ENCODE measurements around the gene KCNC1.

KCNC1 gene

GRCh38 chr11:17816232-17816931, 81.8 kb downstream of the KCNC1 start:
- TF ChIP-seq CTCF (conservative IDR thresholded peaks at IDR 0.05; ENCODE audit: control insufficient read depth, insufficient read depth, low read depth, low read length) = no peak
- no peak for DNase-seq (ENCODE audit: low read depth)
- H3K4me3 ChIP-seq (ENCODE audit: control insufficient read depth, low read depth, low read length) = no peak overlapping the region

- no peak for TF ChIP-seq CTCF (conservative IDR thresholded peaks at IDR 0.05; ENCODE audit: control insufficient read depth, insufficient read depth, low read depth, low read length)
- no peak overlapping the region for H3K4me3 ChIP-seq (ENCODE audit: control insufficient read depth, low read depth, low read length)
- peak; percentile 68 for DNase-seq (ENCODE audit: low read depth)
These were observed 87.2 kb downstream of the KCNC1 start for GRCh38 chr11:17821648-17822400.

GRCh38 chr11:17822401-17822781, 87.8 kb downstream of the KCNC1 start:
- TF ChIP-seq CTCF (conservative IDR thresholded peaks at IDR 0.05; ENCODE audit: control insufficient read depth, insufficient read depth, low read depth, low read length) = no peak
- no peak for DNase-seq (ENCODE audit: low read depth)
- no peak overlapping the region for H3K4me3 ChIP-seq (ENCODE audit: control insufficient read depth, low read depth, low read length)

- H3K4me3 ChIP-seq (ENCODE audit: control insufficient read depth, low read depth, low read length) = no peak overlapping the region
- TF ChIP-seq CTCF (conservative IDR thresholded peaks at IDR 0.05; ENCODE audit: control insufficient read depth, insufficient read depth, low read depth, low read length) = peak; percentile 25
- no peak for DNase-seq (ENCODE audit: low read depth)
These were observed 92.4 kb downstream of the KCNC1 start for GRCh38 chr11:17827006-17827405.

- peak; percentile 74 for DNase-seq (ENCODE audit: low read depth)
- H3K4me3 ChIP-seq (ENCODE audit: control insufficient read depth, low read depth, low read length) = no peak overlapping the region
- TF ChIP-seq CTCF (conservative IDR thresholded peaks at IDR 0.05; ENCODE audit: control insufficient read depth, insufficient read depth, low read depth, low read length) = no peak
These were observed 93.8 kb downstream of the KCNC1 start for GRCh38 chr11:17828311-17828751.

GRCh38 chr11:17831228-17831627, 96.6 kb downstream of the KCNC1 start:
- no peak overlapping the region for H3K4me3 ChIP-seq (ENCODE audit: control insufficient read depth, low read depth, low read length)
- TF ChIP-seq CTCF (conservative IDR thresholded peaks at IDR 0.05; ENCODE audit: control insufficient read depth, insufficient read depth, low read depth, low read length) = no peak
- DNase-seq (ENCODE audit: low read depth) = no peak

All from fibroblast of mammary gland (primary cell).